HCT116 (cell line): ENCODE data around the gene TSPAN5. TPM values are rescaled to one million over a fixed set of nuclear protein-coding genes. Genes with fewer than 3 reads are reported as not detected.

Source experiments
- ATAC-seq: fragments of 200-7000 bp; cut with Tn5 transposase; 2 replicates; pipeline ENCODE4 v1.9.1; 2020; ENCODE audit warnings: mild to moderate bottlenecking, moderate library complexity
- BruUV-seq: library from RNA; stranded (reverse); fragments of 400-500 nt; replicated peaks from 2 replicates; lab custom pipeline; 2021; lab: Mats Ljungman, UMichigan
- CTCF ChIA-PET: fragments of 300-600 bp; sonication (Branson Sonifier 250); formaldehyde crosslinking; loops from one replicate; lab custom pipeline; 2021; ENCODE audit warnings: antibody characterized with exemption; lab: Charles Lee
- POLR2A ChIA-PET: fragments of 300-600, 350-600 bp; sonication (Branson Sonifier 250); formaldehyde crosslinking; loops from one replicate; lab custom pipeline; 2021; ENCODE audit warnings: antibody characterized with exemption; lab: Charles Lee
- RAD21 ChIA-PET, 2 experiments: fragments of 300-600 bp; sonication (Branson Sonifier 250); formaldehyde crosslinking; loops; one replicate each; lab custom pipeline; 2023; ENCODE audit warnings: low total read pairs in 2 of 2; ENCODE audit not compliant: uncharacterized antibody in 2 of 2, unreplicated experiment in 2 of 2, low non-redundant PET in 1 of 2; lab: Charles Lee
- DNase-seq: peaks from one replicate; pipeline ENCODE4 v3.0.0-alpha.2; 2010; ENCODE audit warnings: low read depth, low spot score
- H2AFZ ChIP-seq: fragments of 200-600 bp; shearing (Covaris generic), sonication (generic); 2 replicates; pipeline ENCODE4 v1.6.1; 2017; ENCODE audit warnings: low read depth, mixed run types, mixed read lengths, antibody characterized with exemption, low read length; ENCODE audit not compliant: poor library complexity, severe bottlenecking
- H3K27ac ChIP-seq: 2 replicates; pipeline ENCODE4 v1.5.1; 2012; ENCODE audit warnings: low read depth, low read length
- H3K27me3 ChIP-seq: fragments of 200-600 bp; sonication (generic); 2 replicates; pipeline ENCODE4 v1.6.1; 2016; ENCODE audit warnings: mixed run types, low read length, mixed read lengths; ENCODE audit not compliant: insufficient read depth
- H3K36me3 ChIP-seq, 2 experiments: fragments of 200-500 bp in 1 of 2; fragments of 200-600 bp in 1 of 2; sonication (Bioruptor generic) in 1 of 2; sonication (generic) in 1 of 2; 2 replicates each; pipeline versions ENCODE4 v1.5.1 to v1.6.1; 2014 to 2016; ENCODE audit warnings: low read length in 2 of 2, inconsistent platforms in 1 of 2, mixed read lengths in 1 of 2, mixed run types in 1 of 2; ENCODE audit not compliant: insufficient read depth in 2 of 2, control insufficient read depth in 1 of 2
- H3K4me1 ChIP-seq, 2 experiments: fragments of 200-600 bp in 1 of 2; sonication (generic) in 1 of 2; 2 replicates each; pipeline versions ENCODE4 v1.5.1 to v1.6.1; 2012 to 2017; ENCODE audit warnings: low read length in 2 of 2, inconsistent platforms in 1 of 2, mild to moderate bottlenecking in 1 of 2, mixed read lengths in 1 of 2, mixed run types in 1 of 2, moderate library complexity in 1 of 2; ENCODE audit not compliant: insufficient read depth in 2 of 2, control insufficient read depth in 1 of 2
- H3K4me2 ChIP-seq: fragments of 200-600 bp; sonication (generic); 2 replicates; pipeline ENCODE4 v1.6.1; 2017; ENCODE audit warnings: mixed run types, low read length, mixed read lengths
- H3K4me3 ChIP-seq, 2 experiments: fragments of 200-600 bp in 1 of 2; sonication (generic) in 1 of 2; replicated peaks in 1 of 2; 2 replicates each; pipeline ENCODE4 v1.5.1; 2011 to 2016; ENCODE audit warnings: low read length in 2 of 2, control low read depth in 1 of 2, low read depth in 1 of 2, mild to moderate bottlenecking in 1 of 2, mixed read lengths in 1 of 2, mixed run types in 1 of 2
- H3K79me2 ChIP-seq: fragments of 200-600 bp; sonication (generic); 2 replicates; pipeline ENCODE4 v1.6.1; 2017; ENCODE audit warnings: mild to moderate bottlenecking, mixed run types, low read length, moderate library complexity, mixed read lengths; ENCODE audit not compliant: insufficient read depth
- H3K9ac ChIP-seq: fragments of 200-600 bp; sonication (generic); 2 replicates; pipeline ENCODE4 v1.6.1; 2016; ENCODE audit warnings: low read length, mixed read lengths
- H3K9me2 ChIP-seq: fragments of 200-600 bp; sonication (generic), shearing (Covaris generic); 2 replicates; pipeline ENCODE4 v1.6.1; 2017; ENCODE audit warnings: mixed run types, mild to moderate bottlenecking, moderate library complexity; ENCODE audit not compliant: insufficient read depth
- H3K9me3 ChIP-seq, 2 experiments: fragments of 200-500 bp in 1 of 2; fragments of 200-600 bp in 1 of 2; sonication (Bioruptor generic) in 1 of 2; sonication (generic) in 1 of 2; 2 replicates each; pipeline ENCODE4 v1.6.1; 2014 to 2017; ENCODE audit warnings: low read length in 2 of 2, mixed read lengths in 2 of 2, inconsistent platforms in 1 of 2, low read depth in 1 of 2, mild to moderate bottlenecking in 1 of 2, mixed run types in 1 of 2, moderate library complexity in 1 of 2; ENCODE audit not compliant: control insufficient read depth in 1 of 2, insufficient read depth in 1 of 2
- H4K20me1 ChIP-seq: fragments of 200-600 bp; sonication (generic), shearing (Covaris generic); 2 replicates; pipeline ENCODE4 v1.6.1; 2017; ENCODE audit warnings: mixed run types, mild to moderate bottlenecking, moderate library complexity; ENCODE audit not compliant: insufficient read depth
- CBX3 ChIP-seq: IDR thresholded peaks from 2 replicates; pipeline ENCODE4 v1.6.1; 2012; ENCODE audit warnings: low read depth
- CEBPB ChIP-seq: IDR thresholded peaks from 2 replicates; pipeline ENCODE4 v1.6.1; 2012; ENCODE audit warnings: low read depth
- ELF1 ChIP-seq: IDR thresholded peaks from 2 replicates; pipeline ENCODE4 v1.6.1; 2012; ENCODE audit warnings: low read depth, borderline replicate concordance
- POLR2AphosphoS5 ChIP-seq: IDR thresholded peaks from 2 replicates; pipeline ENCODE4 v1.6.1; 2011; ENCODE audit warnings: mild to moderate bottlenecking, low read depth, low read length, moderate library complexity
- RAD21 ChIP-seq: IDR thresholded peaks from 2 replicates; pipeline ENCODE4 v1.6.1; 2012; ENCODE audit warnings: low read depth, mild to moderate bottlenecking
- SP1 ChIP-seq: IDR thresholded peaks from 2 replicates; pipeline ENCODE4 v1.6.1; 2012; ENCODE audit warnings: low read depth
- TCF7L2 ChIP-seq: IDR thresholded peaks from 2 replicates; pipeline ENCODE4 v1.7.0; 2011; ENCODE audit warnings: borderline replicate concordance, inconsistent platforms; ENCODE audit not compliant: insufficient read depth, insufficient read length; ENCODE audit errors: extremely low read depth
- YY1 ChIP-seq: IDR thresholded peaks from 2 replicates; pipeline ENCODE4 v1.6.1; 2011; ENCODE audit warnings: low read length, low read depth, moderate library complexity, mild to moderate bottlenecking; ENCODE audit not compliant: insufficient replicate concordance; ENCODE audit errors: extremely low read depth
- ZFX ChIP-seq: fragments of 450-650 bp; IDR thresholded peaks from 2 replicates; pipeline ENCODE4 v1.6.1; 2017
- intact Hi-C: fragments of 100-400 bp; cut with micrococcal nuclease; formaldehyde crosslinking; loops from 2 replicates; pipeline ENCODE4 v1.10.0; 2022
- total RNA-seq: library from RNA; stranded (reverse); gene quantifications from one replicate; pipeline ENCODE4 v1.2.1, GENCODE V29; 2021; ENCODE audit not compliant: unreplicated experiment
- TF ChIP-seq, protein P1 (sequence below), 3 experiments: fragments of 200-600 bp in 1 of 3; sonication (generic) in 1 of 3; IDR thresholded peaks in 2 of 3; conservative IDR thresholded peaks in 1 of 3; 2 replicates each; pipeline ENCODE4 v1.5.1; 2012 to 2017; ENCODE audit warnings: low read depth in 2 of 3, low read length in 2 of 3, antibody characterized with exemption in 1 of 3, borderline replicate concordance in 1 of 3, control low read depth in 1 of 3, mild to moderate bottlenecking in 1 of 3, mixed read lengths in 1 of 3, mixed run types in 1 of 3, moderate library complexity in 1 of 3; ENCODE audit not compliant: insufficient read depth in 1 of 3
- TF ChIP-seq, protein P2 (sequence below): IDR thresholded peaks from 2 replicates; pipeline ENCODE4 v1.6.1; 2011; ENCODE audit warnings: mild to moderate bottlenecking, low read length, moderate library complexity; ENCODE audit not compliant: insufficient replicate concordance; ENCODE audit errors: extremely low read depth
- TF ChIP-seq, protein P3 (sequence below): IDR thresholded peaks from 2 replicates; pipeline ENCODE4 v1.6.1; 2012
- TF ChIP-seq, protein P4 (sequence below): IDR thresholded peaks from 2 replicates; pipeline ENCODE4 v1.6.1; 2012

TSPAN5 gene
- total RNA-seq, 1 experiment from 2014 or later = 56.8 TPM

DNA sequence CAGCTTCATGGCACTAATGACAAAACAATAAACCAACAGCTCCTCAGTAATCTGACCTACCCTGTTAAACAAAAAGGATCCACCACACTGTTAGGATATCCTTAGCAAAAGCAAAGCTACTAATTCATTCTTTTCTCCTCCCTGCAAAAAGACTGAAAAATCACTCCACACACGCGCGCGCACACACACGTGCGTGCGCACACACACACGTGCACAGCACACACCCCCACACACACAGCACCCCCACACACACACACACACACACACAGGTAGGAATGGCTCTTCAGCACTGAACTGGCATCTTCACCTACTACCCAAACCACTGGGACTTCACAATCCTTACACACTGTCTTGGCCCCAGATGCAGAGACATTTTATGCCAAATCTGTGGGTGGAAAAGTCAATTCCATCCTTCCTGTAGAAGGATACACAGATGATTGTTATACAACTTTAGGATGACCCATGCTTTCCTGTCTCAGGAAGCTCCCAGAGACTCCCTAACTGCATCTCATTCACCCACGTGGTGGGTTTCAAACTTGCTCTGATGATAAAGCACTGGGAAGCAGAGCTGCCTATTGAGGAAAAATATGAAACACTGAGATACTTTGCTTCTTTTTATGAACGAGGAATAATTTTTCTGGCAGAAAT lies 102.5 kb downstream of the TSPAN5 start:
- TF ChIP-seq TCF7L2 = no peak
- no peak for TF ChIP-seq RAD21
- TF ChIP-seq, protein P1, sequence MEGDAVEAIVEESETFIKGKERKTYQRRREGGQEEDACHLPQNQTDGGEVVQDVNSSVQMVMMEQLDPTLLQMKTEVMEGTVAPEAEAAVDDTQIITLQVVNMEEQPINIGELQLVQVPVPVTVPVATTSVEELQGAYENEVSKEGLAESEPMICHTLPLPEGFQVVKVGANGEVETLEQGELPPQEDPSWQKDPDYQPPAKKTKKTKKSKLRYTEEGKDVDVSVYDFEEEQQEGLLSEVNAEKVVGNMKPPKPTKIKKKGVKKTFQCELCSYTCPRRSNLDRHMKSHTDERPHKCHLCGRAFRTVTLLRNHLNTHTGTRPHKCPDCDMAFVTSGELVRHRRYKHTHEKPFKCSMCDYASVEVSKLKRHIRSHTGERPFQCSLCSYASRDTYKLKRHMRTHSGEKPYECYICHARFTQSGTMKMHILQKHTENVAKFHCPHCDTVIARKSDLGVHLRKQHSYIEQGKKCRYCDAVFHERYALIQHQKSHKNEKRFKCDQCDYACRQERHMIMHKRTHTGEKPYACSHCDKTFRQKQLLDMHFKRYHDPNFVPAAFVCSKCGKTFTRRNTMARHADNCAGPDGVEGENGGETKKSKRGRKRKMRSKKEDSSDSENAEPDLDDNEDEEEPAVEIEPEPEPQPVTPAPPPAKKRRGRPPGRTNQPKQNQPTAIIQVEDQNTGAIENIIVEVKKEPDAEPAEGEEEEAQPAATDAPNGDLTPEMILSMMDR (IDR thresholded peaks at IDR 0.05 in 2 of 3, conservative IDR thresholded peaks at IDR 0.05 in 1 of 3; ENCODE audit: borderline replicate concordance in 1 of 3, insufficient read depth in 1 of 3, low read depth in 2 of 3, low read length in 2 of 3) = no peak
- TF ChIP-seq SP1 = no peak
- ATAC-seq (no peak), DNase-seq (no peak)
- intact Hi-C loops = no loop called here
- ChIA-PET POLR2A (interaction anchor here (1.4 kb wide), 1 partner anchor 99 kb away, joined by 3 read pairs; no protein-coding TSS in a partner anchor), CTCF (no interaction called here), RAD21 (no interaction called here)
- Histone ChIP-seq H3K4me2 (no peak overlapping the region), H3K9ac (no peak overlapping the region), H2AFZ (no peak overlapping the region), H3K36me3 (no peaks in the 10 kb centered on the region), H3K9me2 (no peaks in the 10 kb centered on the region), H4K20me1 (0 out of 2 replicates have a peak, but pooled peaks cover 3% of the 10 kb centered on the region), H3K27me3 (no peaks in the 10 kb centered on the region), H3K9me3 (no peaks in the 10 kb centered on the region), H3K79me2 (peaks cover 83% of the 10 kb centered on the region), H3K4me1 (no peaks in the 10 kb centered on the region), H3K27ac (no peak overlapping the region), H3K4me3 (no peak overlapping the region)
- BruUV-seq = no TSS peak

DNA sequence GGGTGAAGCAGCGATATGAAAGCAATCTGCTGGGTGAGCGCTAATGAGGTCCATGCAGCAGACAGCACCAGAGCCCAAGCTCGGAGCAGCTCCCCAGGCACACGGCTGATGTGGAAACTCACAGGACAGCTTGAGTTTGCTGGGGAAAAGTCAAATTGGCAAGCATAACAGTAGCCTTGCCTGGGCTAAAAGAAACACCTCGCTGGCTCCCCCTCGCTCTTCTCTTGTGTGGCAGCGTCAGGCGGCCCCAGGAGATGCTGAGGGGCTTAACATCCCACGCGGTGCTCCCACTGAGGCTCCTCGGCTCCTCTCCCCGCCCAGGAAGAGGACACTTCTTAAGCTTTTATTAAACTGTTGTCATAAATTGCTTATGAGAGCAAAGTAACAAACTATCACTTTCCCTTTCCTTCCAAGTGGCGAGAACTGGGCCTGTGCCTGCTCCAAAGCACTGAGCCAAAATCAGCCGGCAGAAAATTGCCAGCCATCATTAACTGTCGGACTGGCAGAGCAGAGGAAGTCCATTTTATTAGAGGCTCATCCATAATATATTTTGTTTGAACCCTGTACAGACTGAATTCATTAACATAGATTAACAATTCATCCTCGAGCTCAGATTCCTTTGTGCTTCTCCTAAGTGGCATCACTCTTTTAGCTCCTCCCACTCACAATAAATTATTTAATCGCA lies 111.4 kb downstream of the TSPAN5 start:
- Histone ChIP-seq H3K27ac (no peak overlapping the region), H3K4me1 (no peaks in the 10 kb centered on the region), H2AFZ (no peak overlapping the region), H3K9ac (no peak overlapping the region), H4K20me1 (no peaks in the 10 kb centered on the region; the same call in 1 of the 2 replicates), H3K36me3 (no peaks in the 10 kb centered on the region), H3K9me3 (no peaks in the 10 kb centered on the region), H3K4me3 (no peak overlapping the region), H3K9me2 (no peaks in the 10 kb centered on the region), H3K27me3 (no peaks in the 10 kb centered on the region), H3K79me2 (peaks cover 74% of the 10 kb centered on the region), H3K4me2 (no peak overlapping the region)
- ChIA-PET POLR2A (no interaction called here), CTCF (no interaction called here), RAD21 (no interaction called here)
- DNase-seq (no peak), ATAC-seq (no peak)
- intact Hi-C loops = no loop called here
- no TSS peak for BruUV-seq
- no peak for TF ChIP-seq YY1
- no peak for TF ChIP-seq POLR2AphosphoS5
- TF ChIP-seq ELF1 = no peak
- TF ChIP-seq ZFX = no peak
- TF ChIP-seq CEBPB = no peak
- TF ChIP-seq, protein P2, sequence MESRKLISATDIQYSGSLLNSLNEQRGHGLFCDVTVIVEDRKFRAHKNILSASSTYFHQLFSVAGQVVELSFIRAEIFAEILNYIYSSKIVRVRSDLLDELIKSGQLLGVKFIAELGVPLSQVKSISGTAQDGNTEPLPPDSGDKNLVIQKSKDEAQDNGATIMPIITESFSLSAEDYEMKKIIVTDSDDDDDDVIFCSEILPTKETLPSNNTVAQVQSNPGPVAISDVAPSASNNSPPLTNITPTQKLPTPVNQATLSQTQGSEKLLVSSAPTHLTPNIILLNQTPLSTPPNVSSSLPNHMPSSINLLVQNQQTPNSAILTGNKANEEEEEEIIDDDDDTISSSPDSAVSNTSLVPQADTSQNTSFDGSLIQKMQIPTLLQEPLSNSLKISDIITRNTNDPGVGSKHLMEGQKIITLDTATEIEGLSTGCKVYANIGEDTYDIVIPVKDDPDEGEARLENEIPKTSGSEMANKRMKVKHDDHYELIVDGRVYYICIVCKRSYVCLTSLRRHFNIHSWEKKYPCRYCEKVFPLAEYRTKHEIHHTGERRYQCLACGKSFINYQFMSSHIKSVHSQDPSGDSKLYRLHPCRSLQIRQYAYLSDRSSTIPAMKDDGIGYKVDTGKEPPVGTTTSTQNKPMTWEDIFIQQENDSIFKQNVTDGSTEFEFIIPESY = no peak
- TF ChIP-seq TCF7L2 = no peak
- TF ChIP-seq, protein P3, sequence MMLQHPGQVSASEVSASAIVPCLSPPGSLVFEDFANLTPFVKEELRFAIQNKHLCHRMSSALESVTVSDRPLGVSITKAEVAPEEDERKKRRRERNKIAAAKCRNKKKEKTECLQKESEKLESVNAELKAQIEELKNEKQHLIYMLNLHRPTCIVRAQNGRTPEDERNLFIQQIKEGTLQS = no peak
- TF ChIP-seq CBX3 = no peak
- TF ChIP-seq, protein P4, sequence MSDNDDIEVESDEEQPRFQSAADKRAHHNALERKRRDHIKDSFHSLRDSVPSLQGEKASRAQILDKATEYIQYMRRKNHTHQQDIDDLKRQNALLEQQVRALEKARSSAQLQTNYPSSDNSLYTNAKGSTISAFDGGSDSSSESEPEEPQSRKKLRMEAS = no peak
